UCSD-AML1 (cell line): Measurements from ENCODE around the gene ILDR1.
"Not testable (repeated sequence)": the region's sequence is repeated elsewhere in the genome, so short reads cannot be mapped to it uniquely, and the experiment has no call there.

ENCODE experiments used
- DNase-seq: peaks from one replicate; lab custom pipeline; 2025; ENCODE audit not compliant: unreplicated experiment; lab: John Stamatoyannopoulos, UW

Gene ILDR1

DNA sequence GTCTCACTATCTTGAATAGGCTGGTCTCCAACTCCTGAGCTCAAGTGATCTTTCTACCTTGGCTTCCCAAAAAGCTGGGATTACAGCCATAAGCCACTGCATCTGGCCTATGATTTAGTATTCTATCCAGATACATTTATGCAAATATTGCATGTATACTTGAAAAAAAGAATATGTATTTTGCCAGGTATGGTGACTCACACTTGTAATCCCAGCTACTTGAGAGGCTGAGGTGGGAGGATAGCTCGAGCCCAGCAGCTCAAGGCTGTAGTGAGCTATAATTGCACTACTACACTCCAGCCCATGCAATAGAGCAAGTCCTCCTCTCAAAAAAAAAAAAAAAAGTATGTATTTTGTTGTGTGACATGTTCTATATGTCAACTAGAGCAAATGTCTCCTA, 73.4 kb downstream of the ILDR1 start:
- no peak for DNase-seq

GRCh38 chr3:121943431-121943830, 78.6 kb downstream of the ILDR1 start:
- DNase-seq: no peak

- no peak for DNase-seq
Measured at GRCh38 chr3:121942116-121942786, 79.8 kb downstream of the ILDR1 start.

GRCh38 chr3:121941592-121941991, 80.5 kb downstream of the ILDR1 start:
- DNase-seq: no peak

DNA sequence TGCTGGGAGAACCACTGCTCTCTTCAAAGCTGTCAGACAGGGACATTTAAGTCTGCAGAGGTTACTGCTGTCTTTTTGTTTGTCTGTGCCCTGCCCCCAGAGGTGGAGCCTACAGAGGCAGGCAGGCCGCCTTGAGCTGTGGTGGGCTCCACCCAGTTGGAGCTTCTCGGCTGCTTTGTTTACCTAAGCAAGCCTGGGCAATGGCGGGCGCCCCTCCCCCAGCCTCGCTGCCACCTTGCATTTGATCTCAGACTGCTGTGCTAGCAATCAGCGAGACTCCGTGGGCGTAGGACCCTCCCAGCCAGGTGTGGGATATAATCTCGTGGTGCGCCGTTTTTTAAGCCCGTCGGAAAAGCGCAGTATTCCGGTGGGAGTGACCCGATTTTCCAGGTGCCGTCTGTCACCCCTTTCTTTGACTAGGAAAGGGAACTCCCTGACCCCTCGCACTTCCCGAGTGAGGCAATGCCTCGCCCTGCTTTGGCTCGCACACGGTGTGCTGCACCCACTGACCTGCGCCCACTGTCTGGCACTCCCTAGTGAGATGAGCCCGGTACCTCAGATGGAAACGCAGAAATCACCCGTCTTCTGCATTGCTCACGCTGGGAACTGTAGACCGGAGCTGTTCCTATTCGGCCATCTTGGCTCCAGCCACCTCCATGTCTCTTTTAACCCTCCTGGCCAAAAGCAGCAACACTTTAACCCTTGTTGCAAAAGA, 83.7 kb downstream of the ILDR1 start:
- DNase-seq: not testable (repeated sequence)
